Fibroblast of the aortic adventitia (primary cell): ENCODE measurements around the gene CTIF. TPM values are rescaled to one million over a fixed set of nuclear protein-coding genes. Genes with fewer than 3 reads are reported as not detected.

Experiments used
- DNase-seq: peaks from one replicate; pipeline ENCODE4 v3.0.0-alpha.2; 2010; ENCODE audit warnings: low read depth
- H3K4me3 ChIP-seq: 2 replicates; pipeline ENCODE4 v1.5.1; 2011; ENCODE audit warnings: low read depth, mild to moderate bottlenecking, control low read depth, low read length, moderate library complexity
- CTCF ChIP-seq: IDR thresholded peaks from 2 replicates; pipeline ENCODE4 v1.5.1; 2011; ENCODE audit warnings: mild to moderate bottlenecking, low read length, control low read depth, inconsistent platforms; ENCODE audit not compliant: insufficient read depth
- total RNA-seq: library from RNA; depleted of rRNA; stranded (reverse); fragments of >200 nt; gene quantifications from 2 replicates; pipeline ENCODE4 v1.2.3, GENCODE V29; 2012; ENCODE audit warnings: low replicate concordance

The CTIF gene
- total RNA-seq: 29.0 and 30.7 TPM in 2 replicates

GRCh38 chr18:48538531-48539405, at the start of gene CTIF:
Gene CTIF, plus strand, starts transcription at chr18:48539031. Its CDS starts 80,535 bp downstream, at chr18:48619566.
- DNase-seq: peak; percentile 97
- H3K4me3 ChIP-seq: peak within 1 kb of the TSS; percentile 87
- TF ChIP-seq CTCF: no peak

GRCh38 chr18:48490641-48491293, 48.1 kb upstream of the CTIF start:
- peak; percentile 83 for DNase-seq
- no peak for TF ChIP-seq CTCF

GRCh38 chr18:48492880-48493279, 46.0 kb upstream of the CTIF start:
- DNase-seq: no peak
- no peak overlapping the region for H3K4me3 ChIP-seq
- TF ChIP-seq CTCF: no peak

More at GRCh38 chr18:48490641-48491293, 48.1 kb upstream of the CTIF start:
- no peak overlapping the region for H3K4me3 ChIP-seq

GRCh38 chr18:48493434-48494230, 45.2 kb upstream of the CTIF start:
- DNase-seq: peak; percentile 73
- TF ChIP-seq CTCF: no peak
- H3K4me3 ChIP-seq: no peak overlapping the region

- no peak overlapping the region for H3K4me3 ChIP-seq
- DNase-seq: no peak
- TF ChIP-seq CTCF: no peak
Measured at GRCh38 chr18:48497863-48498262, 41.0 kb upstream of the CTIF start.

- no peak for DNase-seq
Measured at GRCh38 chr18:48500517-48500916, 38.3 kb upstream of the CTIF start.

More at GRCh38 chr18:48500517-48500916, 38.3 kb upstream of the CTIF start:
- H3K4me3 ChIP-seq: no peak overlapping the region
- TF ChIP-seq CTCF: no peak
